Activated naive CD8-positive, alpha-beta T cell treated with anti-CD3 and anti-CD28 coated beads for 36 hours (primary cell): ENCODE data around the gene KCNMA1. TPM values are rescaled to one million over a fixed set of nuclear protein-coding genes. Genes with fewer than 3 reads are reported as not detected.

ENCODE experiments used
- DNase-seq: peaks from one replicate; pipeline ENCODE4 v3.0.0; 2021
- H3K27ac Mint-ChIP-seq: one replicate; pipeline ENCODE4 v1.8.0; 2022; ENCODE audit warnings: mild to moderate bottlenecking, moderate library complexity, mixed read lengths
- H3K27me3 Mint-ChIP-seq: one replicate; pipeline ENCODE4 v1.8.0; 2022; ENCODE audit warnings: mild to moderate bottlenecking, mixed read lengths
- H3K36me3 Mint-ChIP-seq: one replicate; pipeline ENCODE4 v1.8.0; 2021; ENCODE audit warnings: mild to moderate bottlenecking, mixed read lengths
- H3K4me1 Mint-ChIP-seq: one replicate; pipeline ENCODE4 v1.8.0; 2021; ENCODE audit warnings: mixed read lengths
- H3K4me3 Mint-ChIP-seq: one replicate; pipeline ENCODE4 v1.8.0; 2022; ENCODE audit warnings: mild to moderate bottlenecking, moderate library complexity, mixed read lengths
- H3K9me3 Mint-ChIP-seq: one replicate; pipeline ENCODE4 v1.8.0; 2022; ENCODE audit warnings: mixed read lengths
- total RNA-seq, 2 experiments: library from RNA; stranded (reverse); gene quantifications; one replicate each; pipeline ENCODE4 v1.2.3, GENCODE V29; 2021

The KCNMA1 gene
- total RNA-seq, 2 experiments from 2014 or later: not detected

GRCh38 chr10:77387247-77387646, 250.4 kb downstream of the KCNMA1 start:
- no peaks in the 10 kb centered on the region for H3K36me3 Mint-ChIP-seq
- H3K9me3 Mint-ChIP-seq: no peaks in the 10 kb centered on the region
- no peak overlapping the region for H3K4me3 Mint-ChIP-seq
- H3K4me1 Mint-ChIP-seq: peaks cover 19% of the 10 kb centered on the region
- no peaks in the 10 kb centered on the region for H3K27me3 Mint-ChIP-seq
- no peak for DNase-seq
- H3K27ac Mint-ChIP-seq: peak overlapping the region; percentile 65

DNA sequence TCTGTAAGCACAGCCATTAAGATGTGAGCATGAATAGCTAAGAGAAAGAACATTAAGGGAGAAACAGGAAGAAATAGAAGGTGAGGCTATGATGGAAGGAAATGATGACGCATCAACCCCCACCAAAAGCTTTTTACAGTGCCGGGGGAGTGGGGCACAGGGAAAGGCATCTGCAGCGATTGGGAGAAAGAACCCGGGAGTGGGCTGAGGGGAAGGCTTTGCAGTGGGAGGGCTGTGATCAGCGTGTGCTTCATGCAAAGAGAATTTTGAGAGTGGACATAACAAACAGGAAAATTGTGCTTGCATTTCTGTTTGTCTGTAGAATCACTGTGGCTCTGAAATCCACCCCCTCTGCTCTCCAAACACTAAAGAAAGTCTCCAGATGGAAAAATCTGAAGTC, 250.8 kb downstream of the KCNMA1 start:
- peak overlapping the region; percentile 65 for H3K27ac Mint-ChIP-seq
- no peaks in the 10 kb centered on the region for H3K9me3 Mint-ChIP-seq
- H3K4me1 Mint-ChIP-seq: peaks cover 19% of the 10 kb centered on the region
- DNase-seq: peak; percentile 16
- H3K4me3 Mint-ChIP-seq: peak overlapping the region; percentile 30
- no peaks in the 10 kb centered on the region for H3K27me3 Mint-ChIP-seq
- H3K36me3 Mint-ChIP-seq: no peaks in the 10 kb centered on the region

DNA sequence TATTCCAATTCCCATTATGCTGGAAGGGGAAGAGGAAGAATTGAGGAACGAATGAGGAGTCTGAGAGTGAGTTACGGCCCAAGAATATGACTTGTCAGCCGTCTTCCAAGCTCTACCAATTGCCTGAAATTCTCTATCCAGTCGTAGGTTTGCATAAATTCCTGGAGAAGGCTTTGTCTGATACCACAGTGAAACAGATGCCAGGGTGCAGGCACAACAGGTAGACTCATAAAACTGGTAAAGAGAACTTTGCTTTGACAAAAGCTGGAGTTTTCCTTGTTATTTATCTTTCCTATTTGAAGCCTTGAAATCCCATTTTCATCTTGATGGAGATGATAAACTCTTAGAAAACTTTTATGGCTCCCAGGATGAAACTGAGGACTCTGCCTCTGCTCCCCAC, 251.2 kb downstream of the KCNMA1 start:
- Mint-ChIP-seq H3K36me3 (no peaks in the 10 kb centered on the region), H3K4me3 (no peak overlapping the region), H3K27me3 (no peaks in the 10 kb centered on the region), H3K9me3 (no peaks in the 10 kb centered on the region), H3K4me1 (peaks cover 19% of the 10 kb centered on the region), H3K27ac (peak overlapping the region; percentile 65)
- no peak for DNase-seq

DNA sequence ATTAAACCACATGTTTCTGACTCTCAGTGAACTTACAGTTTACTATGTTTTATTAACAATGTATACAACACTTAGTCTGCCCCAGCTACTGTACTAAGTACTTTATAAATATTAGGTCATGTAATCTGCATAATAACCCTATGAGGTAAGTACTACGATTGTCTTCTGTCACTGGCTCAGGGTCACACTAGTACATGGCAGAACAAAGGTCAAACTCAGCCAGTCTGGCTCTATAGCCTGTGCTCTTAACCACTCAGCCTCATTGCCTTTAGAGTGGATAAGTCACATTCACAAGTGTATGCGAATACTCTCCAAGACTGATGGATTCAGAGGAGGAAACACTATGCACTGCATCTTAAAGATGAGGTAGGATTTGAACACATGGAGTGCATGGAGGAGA, 252.3 kb downstream of the KCNMA1 start:
- H3K36me3 Mint-ChIP-seq: no peaks in the 10 kb centered on the region
- no peaks in the 10 kb centered on the region for H3K9me3 Mint-ChIP-seq
- H3K4me1 Mint-ChIP-seq: peaks cover 22% of the 10 kb centered on the region
- H3K27ac Mint-ChIP-seq: no peak overlapping the region
- DNase-seq: no peak
- no peak overlapping the region for H3K4me3 Mint-ChIP-seq
- peaks cover 4% of the 10 kb centered on the region for H3K27me3 Mint-ChIP-seq

- Mint-ChIP-seq H3K36me3 (no peaks in the 10 kb centered on the region), H3K27me3 (peaks cover 4% of the 10 kb centered on the region)
These were observed 253.6 kb downstream of the KCNMA1 start for GRCh38 chr10:77383861-77384553.

GRCh38 chr10:77381750-77382149, 255.9 kb downstream of the KCNMA1 start:
- peaks cover 9% of the 10 kb centered on the region for H3K27me3 Mint-ChIP-seq
- no peaks in the 10 kb centered on the region for H3K9me3 Mint-ChIP-seq
- no peak overlapping the region for H3K4me3 Mint-ChIP-seq
- no peaks in the 10 kb centered on the region for H3K36me3 Mint-ChIP-seq
- no peak overlapping the region for H3K27ac Mint-ChIP-seq
- DNase-seq: no peak
- peaks cover 17% of the 10 kb centered on the region for H3K4me1 Mint-ChIP-seq

More at GRCh38 chr10:77383861-77384553, 253.6 kb downstream of the KCNMA1 start:
- H3K9me3 Mint-ChIP-seq: no peaks in the 10 kb centered on the region
- peaks cover 25% of the 10 kb centered on the region for H3K4me1 Mint-ChIP-seq
- no peak overlapping the region for H3K4me3 Mint-ChIP-seq
- no peak for DNase-seq
- no peak overlapping the region for H3K27ac Mint-ChIP-seq

DNA sequence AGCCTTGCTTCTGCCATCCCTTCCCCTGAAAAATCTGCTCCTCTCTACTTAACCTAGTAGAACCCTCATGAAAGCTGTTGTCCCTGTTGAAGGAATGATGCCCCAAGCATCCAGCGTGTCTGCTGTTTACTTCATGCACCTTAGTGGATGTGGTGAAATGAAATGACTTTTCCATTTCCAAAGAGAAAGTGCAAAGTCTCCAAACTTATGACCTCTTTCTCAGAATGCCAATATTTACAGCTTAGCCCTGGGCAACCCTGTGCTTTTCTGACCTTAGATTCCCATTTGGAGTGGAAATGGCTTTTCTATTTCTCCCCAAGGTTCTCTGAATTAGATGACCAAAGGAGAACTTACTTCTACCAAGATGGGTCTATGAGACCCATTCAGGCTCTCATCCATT, 256.9 kb downstream of the KCNMA1 start:
- H3K36me3 Mint-ChIP-seq: no peaks in the 10 kb centered on the region

DNA sequence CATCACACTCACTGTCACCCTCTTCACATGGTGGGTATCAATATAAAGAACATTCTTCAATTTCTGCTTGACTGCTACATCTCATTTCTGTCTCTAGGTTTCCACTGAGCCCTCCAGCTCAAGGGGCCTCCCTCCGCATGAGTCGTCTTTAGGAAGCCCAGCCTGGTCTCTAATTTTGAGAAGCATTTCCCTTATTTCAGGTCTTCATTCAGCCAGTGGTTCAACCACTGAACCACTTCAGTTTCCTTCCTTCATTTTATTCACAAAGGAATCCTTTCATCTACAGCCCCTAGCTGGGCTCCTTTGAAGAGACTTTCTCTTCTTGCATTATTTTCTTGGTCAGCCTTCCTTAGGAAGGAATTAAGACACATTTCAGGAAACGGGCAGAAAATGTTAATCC, 257.4 kb downstream of the KCNMA1 start:
- Mint-ChIP-seq H3K27me3 (peaks cover 9% of the 10 kb centered on the region), H3K27ac (no peak overlapping the region), H3K4me3 (no peak overlapping the region), H3K4me1 (peaks cover 5% of the 10 kb centered on the region), H3K9me3 (no peaks in the 10 kb centered on the region), H3K36me3 (no peaks in the 10 kb centered on the region)
- DNase-seq: no peak

More for the DNA sequence above, 256.9 kb downstream of the KCNMA1 start:
- Mint-ChIP-seq H3K4me1 (peaks cover 7% of the 10 kb centered on the region), H3K9me3 (no peaks in the 10 kb centered on the region), H3K4me3 (no peak overlapping the region), H3K27ac (no peak overlapping the region), H3K27me3 (peaks cover 9% of the 10 kb centered on the region)
- no peak for DNase-seq

DNA sequence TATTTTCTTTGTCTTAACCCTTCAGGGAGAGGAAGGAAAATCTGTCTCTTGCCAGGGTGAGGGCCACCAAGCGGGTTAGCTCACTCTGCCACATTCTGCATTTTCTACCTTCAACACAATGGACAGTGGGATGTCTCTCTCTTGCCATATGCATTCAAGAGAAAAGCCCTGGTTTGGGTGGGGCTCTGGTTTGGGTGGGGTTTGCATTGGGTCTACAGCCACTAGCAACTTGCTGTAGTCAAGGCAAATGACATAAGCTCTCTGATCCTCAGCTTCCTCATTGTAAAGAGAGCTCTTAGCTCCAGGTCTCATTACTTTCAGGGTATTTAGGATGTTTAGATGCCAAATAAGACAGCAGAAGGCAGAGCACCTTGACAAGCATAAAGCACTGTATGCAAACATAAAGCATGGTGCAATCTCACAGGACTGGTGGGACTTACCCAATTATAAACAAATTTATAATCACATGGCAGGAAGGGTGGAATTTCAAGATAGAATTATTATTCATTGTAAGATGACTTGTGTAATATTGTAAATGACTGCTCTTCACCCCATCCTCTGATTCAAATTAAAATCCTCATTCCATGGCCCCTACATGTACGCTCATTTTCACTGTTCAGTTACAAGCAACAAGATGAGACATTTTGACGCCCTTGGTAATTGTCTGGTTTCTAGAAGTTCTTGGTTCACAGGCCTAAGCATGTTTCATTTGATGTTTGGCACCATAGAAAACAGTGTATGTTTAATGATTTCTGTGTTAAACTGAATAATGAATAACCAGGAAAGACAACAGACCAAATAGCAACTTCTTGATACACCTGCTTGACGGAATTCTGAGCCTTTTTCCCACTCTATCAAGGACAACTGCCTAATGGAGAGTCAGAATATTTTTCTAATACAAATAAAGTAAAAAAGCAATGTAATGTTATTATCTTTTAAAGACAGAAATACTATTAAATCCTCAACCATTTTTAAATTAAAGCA, 258.9 kb downstream of the KCNMA1 start:
- Mint-ChIP-seq H3K4me3 (no peak overlapping the region), H3K9me3 (no peaks in the 10 kb centered on the region), H3K27me3 (peaks cover 9% of the 10 kb centered on the region), H3K4me1 (peaks cover 5% of the 10 kb centered on the region), H3K36me3 (no peaks in the 10 kb centered on the region), H3K27ac (no peak overlapping the region)
- no peak for DNase-seq

GRCh38 chr10:77377678-77378352, 259.8 kb downstream of the KCNMA1 start:
- no peak overlapping the region for H3K4me3 Mint-ChIP-seq
- H3K27ac Mint-ChIP-seq: no peak overlapping the region
- peaks cover 9% of the 10 kb centered on the region for H3K27me3 Mint-ChIP-seq
- no peaks in the 10 kb centered on the region for H3K9me3 Mint-ChIP-seq
- no peak for DNase-seq
- no peaks in the 10 kb centered on the region for H3K36me3 Mint-ChIP-seq
- peaks cover 5% of the 10 kb centered on the region for H3K4me1 Mint-ChIP-seq

DNA sequence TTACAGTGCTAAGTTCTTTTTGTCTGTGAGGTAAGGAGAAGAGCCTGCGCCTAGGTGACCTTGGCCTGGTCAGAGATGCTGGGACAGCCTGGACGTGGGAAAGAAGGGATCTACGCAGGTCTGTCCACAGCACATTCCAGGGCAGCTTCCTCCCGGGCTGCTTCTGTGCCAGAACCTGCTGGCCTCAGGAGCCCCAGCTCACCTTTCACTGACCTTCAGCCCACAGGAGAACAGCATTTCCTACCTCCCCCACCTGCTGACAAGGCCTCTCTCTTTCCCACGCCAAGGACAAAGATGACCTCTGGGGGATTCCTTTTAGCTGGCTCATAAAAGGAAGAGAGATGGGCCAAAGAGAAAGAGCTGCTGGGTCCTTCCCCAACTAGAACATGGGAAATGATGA, 260.6 kb downstream of the KCNMA1 start:
- Mint-ChIP-seq H3K4me3 (no peak overlapping the region), H3K27me3 (peaks cover 9% of the 10 kb centered on the region), H3K4me1 (peaks cover 5% of the 10 kb centered on the region), H3K9me3 (no peaks in the 10 kb centered on the region), H3K27ac (no peak overlapping the region), H3K36me3 (no peaks in the 10 kb centered on the region)
- no peak for DNase-seq

DNA sequence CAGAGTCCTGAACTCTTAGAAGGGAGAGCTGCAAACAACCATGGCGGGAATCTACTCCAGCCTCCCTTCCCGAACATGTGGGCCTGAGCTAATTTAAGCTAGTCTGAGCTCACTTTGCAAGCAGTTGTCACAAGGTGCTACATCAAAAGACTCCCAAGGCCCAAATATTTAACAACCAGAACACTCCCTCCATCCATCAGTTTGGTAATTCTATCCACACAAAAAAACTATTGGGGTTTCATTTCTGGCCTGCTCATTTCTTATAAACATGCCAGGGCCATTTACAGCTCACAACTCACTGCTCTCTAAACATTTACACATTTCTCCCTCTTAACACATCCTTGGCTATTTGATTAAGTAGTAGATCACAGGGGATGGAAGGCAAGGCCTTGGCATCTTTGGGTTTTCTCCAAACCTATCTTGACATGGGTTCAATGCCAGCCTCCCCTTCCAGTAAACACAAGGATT, 263.4 kb downstream of the KCNMA1 start:
- no peak overlapping the region for H3K4me3 Mint-ChIP-seq
- peaks cover 2% of the 10 kb centered on the region for H3K9me3 Mint-ChIP-seq
- H3K4me1 Mint-ChIP-seq: no peaks in the 10 kb centered on the region
- no peak overlapping the region for H3K27ac Mint-ChIP-seq
- no peak for DNase-seq
- peaks cover 5% of the 10 kb centered on the region for H3K27me3 Mint-ChIP-seq
- H3K36me3 Mint-ChIP-seq: no peaks in the 10 kb centered on the region

- Mint-ChIP-seq H3K9me3 (peaks cover 10% of the 10 kb centered on the region), H3K4me3 (no peak overlapping the region), H3K4me1 (no peaks in the 10 kb centered on the region), H3K27me3 (peaks cover under 1% of the 10 kb centered on the region), H3K27ac (no peak overlapping the region), H3K36me3 (no peaks in the 10 kb centered on the region)
- no peak for DNase-seq
These were observed 265.5 kb downstream of the KCNMA1 start for GRCh38 chr10:77371848-77372799.

GRCh38 chr10:77371421-77371820, 266.2 kb downstream of the KCNMA1 start:
- Mint-ChIP-seq H3K4me3 (no peak overlapping the region), H3K36me3 (no peaks in the 10 kb centered on the region), H3K9me3 (peaks cover 10% of the 10 kb centered on the region), H3K27ac (no peak overlapping the region), H3K27me3 (no peaks in the 10 kb centered on the region), H3K4me1 (no peaks in the 10 kb centered on the region)
- no peak for DNase-seq
